ENCODE measurements around the gene PTAR1. TPM values are rescaled to one million over a fixed set of nuclear protein-coding genes. Genes with fewer than 3 reads are reported as not detected.

Gene PTAR1
- total and polyA plus RNA-seq, 10 donors = 6.3 to 122 (median 56.5) TPM

DNA sequence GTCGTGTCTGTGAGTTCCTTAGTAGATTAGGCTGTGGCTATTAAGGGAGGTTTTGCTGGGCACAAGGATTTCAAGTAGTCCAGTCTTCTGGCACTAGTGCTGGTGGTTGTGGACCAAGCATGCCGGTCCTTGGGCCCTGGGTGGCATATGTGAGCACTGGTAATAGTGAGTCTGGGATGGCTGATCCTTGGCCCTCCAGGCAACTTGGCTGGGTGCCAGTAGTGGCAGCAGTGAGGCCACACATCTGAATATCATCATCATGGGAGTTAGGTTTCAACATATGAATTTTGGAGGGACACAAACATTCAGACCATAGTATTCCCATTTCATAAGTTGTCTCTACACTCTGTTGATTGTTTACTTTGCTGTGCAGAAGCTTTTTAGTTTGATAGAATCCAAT is 62.3 kb downstream of the PTAR1 start:
- H3K4me3 ChIP-seq = no peak overlapping the region
- H3K27me3 ChIP-seq (replicated peaks in 1 of 7) = no peaks in the 10 kb centered on the region
- no peaks in the 10 kb centered on the region for H3K36me3 ChIP-seq
- WGBS, 5 donors = 92 to 98% (median 93%) methylated on average over 2 of the region's 2 CpGs
- DNase-seq = no peak
- H3K27ac ChIP-seq = no peak overlapping the region
- H3K4me1 ChIP-seq = no peaks in the 10 kb centered on the region
- intact Hi-C loops (cut with DNase I; ENCODE audit: low total_unique reads) = no loop called here
- peaks cover 11 to 77% (median 63%) of the 10 kb centered on the region in 8 donors for H3K9me3 ChIP-seq
- TF ChIP-seq, protein P1, sequence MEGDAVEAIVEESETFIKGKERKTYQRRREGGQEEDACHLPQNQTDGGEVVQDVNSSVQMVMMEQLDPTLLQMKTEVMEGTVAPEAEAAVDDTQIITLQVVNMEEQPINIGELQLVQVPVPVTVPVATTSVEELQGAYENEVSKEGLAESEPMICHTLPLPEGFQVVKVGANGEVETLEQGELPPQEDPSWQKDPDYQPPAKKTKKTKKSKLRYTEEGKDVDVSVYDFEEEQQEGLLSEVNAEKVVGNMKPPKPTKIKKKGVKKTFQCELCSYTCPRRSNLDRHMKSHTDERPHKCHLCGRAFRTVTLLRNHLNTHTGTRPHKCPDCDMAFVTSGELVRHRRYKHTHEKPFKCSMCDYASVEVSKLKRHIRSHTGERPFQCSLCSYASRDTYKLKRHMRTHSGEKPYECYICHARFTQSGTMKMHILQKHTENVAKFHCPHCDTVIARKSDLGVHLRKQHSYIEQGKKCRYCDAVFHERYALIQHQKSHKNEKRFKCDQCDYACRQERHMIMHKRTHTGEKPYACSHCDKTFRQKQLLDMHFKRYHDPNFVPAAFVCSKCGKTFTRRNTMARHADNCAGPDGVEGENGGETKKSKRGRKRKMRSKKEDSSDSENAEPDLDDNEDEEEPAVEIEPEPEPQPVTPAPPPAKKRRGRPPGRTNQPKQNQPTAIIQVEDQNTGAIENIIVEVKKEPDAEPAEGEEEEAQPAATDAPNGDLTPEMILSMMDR (IDR thresholded peaks at IDR 0.05 in 8 of 11, conservative IDR thresholded peaks at IDR 0.05 in 3 of 11) = no peak
- no peak for TF ChIP-seq POLR2AphosphoS5 (IDR thresholded peaks at IDR 0.05)
- TF ChIP-seq POLR2A (IDR thresholded peaks at IDR 0.05) = no peak

DNA sequence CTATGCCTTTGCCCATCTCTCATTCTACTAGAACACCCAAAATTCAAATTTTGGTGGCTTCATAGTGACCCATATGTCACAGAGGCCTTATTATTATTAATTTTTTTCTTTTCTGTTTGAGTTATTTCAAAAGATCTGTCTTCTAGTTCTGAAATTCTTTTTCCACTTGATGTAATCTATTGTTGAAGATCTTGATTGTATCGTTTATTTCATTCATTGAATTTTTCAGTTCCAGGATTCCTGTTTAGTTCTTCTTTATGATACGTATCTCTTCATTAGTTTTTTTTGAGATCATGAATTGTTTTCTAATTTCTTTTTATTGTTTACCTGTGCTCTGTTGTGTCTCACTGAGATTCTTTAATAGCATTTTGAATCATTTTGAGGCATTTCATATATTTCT is 63.0 kb downstream of the PTAR1 start:
- DNase-seq = no peak
- no peak for TF ChIP-seq POLR2AphosphoS5 (IDR thresholded peaks at IDR 0.05)
- TF ChIP-seq, protein P1 (IDR thresholded peaks at IDR 0.05 in 8 of 11, conservative IDR thresholded peaks at IDR 0.05 in 3 of 11) = no peak
- TF ChIP-seq POLR2A (IDR thresholded peaks at IDR 0.05) = no peak
- WGBS, 5 donors = 90 to 97% (median 97%) methylated on average over 2 of the region's 2 CpGs

DNA sequence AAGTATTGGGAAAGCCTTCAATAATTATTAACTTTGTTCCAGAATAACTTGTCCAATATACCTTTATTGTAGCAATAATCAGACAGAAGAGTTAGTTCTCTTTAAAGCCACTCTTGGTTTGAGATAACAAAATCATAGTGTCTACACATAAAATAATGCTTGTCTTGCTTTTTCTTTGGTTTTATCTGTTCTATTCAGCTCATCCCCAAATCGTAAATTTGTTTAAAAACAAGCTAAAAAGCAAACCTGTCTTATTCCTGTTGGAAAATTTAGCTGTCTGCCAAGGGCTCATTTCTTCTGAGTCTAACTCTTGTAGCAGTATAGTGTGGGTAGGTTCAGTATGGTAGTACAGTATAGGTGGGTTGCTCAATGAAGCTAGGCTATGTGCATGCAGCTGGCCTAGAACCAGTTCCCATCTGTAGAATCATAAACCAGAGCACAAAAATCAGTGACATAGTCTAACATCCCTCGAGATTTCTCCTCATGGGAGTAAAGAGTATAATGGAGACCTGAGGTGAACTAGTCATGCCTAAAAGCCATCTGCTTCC is 69.7 kb downstream of the PTAR1 start:
- no peak for DNase-seq
- intact Hi-C loops (cut with DNase I; ENCODE audit: low total_unique reads) = no loop called here
- WGBS, 5 donors = 68 to 73% (median 70%) methylated on average over 2 of the region's 2 CpGs

More for the DNA sequence above, 63.0 kb downstream of the PTAR1 start:
- H3K36me3 ChIP-seq = no peaks in the 10 kb centered on the region
- intact Hi-C loops (cut with DNase I; ENCODE audit: low total_unique reads) = no loop called here
- H3K4me1 ChIP-seq = no peaks in the 10 kb centered on the region
- H3K27ac ChIP-seq = no peak overlapping the region
- H3K9me3 ChIP-seq = peaks cover 11 to 70% (median 56%) of the 10 kb centered on the region in 8 donors
- H3K4me3 ChIP-seq = no peak overlapping the region
- H3K27me3 ChIP-seq (replicated peaks in 1 of 7) = no peaks in the 10 kb centered on the region

DNA sequence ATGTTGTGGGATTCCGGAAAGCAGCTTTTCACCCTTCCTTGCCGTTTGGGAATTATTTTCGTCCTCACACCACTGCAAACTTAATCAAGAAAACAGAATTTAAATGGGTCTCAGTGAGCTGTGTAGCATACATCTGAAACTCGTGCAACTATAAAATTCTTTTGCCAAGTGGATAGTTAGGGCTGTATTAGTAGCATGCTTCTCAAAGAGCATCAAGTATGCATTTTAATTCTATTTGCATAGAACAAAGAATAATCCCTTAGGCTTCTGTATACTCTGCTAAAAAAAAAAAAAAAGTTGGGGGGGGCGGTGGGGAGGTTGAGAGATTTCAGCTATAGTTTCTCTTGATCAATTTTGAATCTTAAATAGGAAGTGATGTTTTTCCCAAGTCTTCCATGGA is 75.9 kb downstream of the PTAR1 start:
- Histone ChIP-seq H3K36me3 (no peaks in the 10 kb centered on the region), H3K9me3 (no peaks in the 10 kb centered on the region), H3K4me1 (no peaks in the 10 kb centered on the region), H3K27ac (no peak overlapping the region), H3K4me3 (no peak overlapping the region), H3K27me3 (replicated peaks in 1 of 7) (no peaks in the 10 kb centered on the region)
- 80 to 89% (median 83%) methylated on average over 5 of the region's 5 CpGs for WGBS, 5 donors
- DNase-seq = no peak
- TF ChIP-seq, protein P1 (IDR thresholded peaks at IDR 0.05 in 8 of 11, conservative IDR thresholded peaks at IDR 0.05 in 3 of 11) = no peak
- TF ChIP-seq POLR2AphosphoS5 (IDR thresholded peaks at IDR 0.05) (no peak), POLR2A (IDR thresholded peaks at IDR 0.05) (no peak)
- intact Hi-C loops (cut with DNase I; ENCODE audit: low total_unique reads) = no loop called here

More for the DNA sequence above, 69.7 kb downstream of the PTAR1 start:
- no peaks in the 10 kb centered on the region for H3K27me3 ChIP-seq (replicated peaks in 1 of 7)
- no peaks in the 10 kb centered on the region for H3K36me3 ChIP-seq
- TF ChIP-seq POLR2A (IDR thresholded peaks at IDR 0.05) = no peak
- TF ChIP-seq, protein P1 (IDR thresholded peaks at IDR 0.05 in 8 of 11, conservative IDR thresholded peaks at IDR 0.05 in 3 of 11) = no peak
- no peak for TF ChIP-seq POLR2AphosphoS5 (IDR thresholded peaks at IDR 0.05)
- no peak overlapping the region for H3K27ac ChIP-seq
- no peak overlapping the region for H3K4me3 ChIP-seq
- H3K4me1 ChIP-seq = no peaks in the 10 kb centered on the region
- peaks cover 0 to 12% (median 4%) of the 10 kb centered on the region in 8 donors for H3K9me3 ChIP-seq
